ENCODE results near the gene EIF4E.
"Not testable (repeated sequence)": the region's sequence is repeated elsewhere in the genome, so short reads cannot be mapped to it uniquely, and the experiment has no call there.

EIF4E gene

DNA sequence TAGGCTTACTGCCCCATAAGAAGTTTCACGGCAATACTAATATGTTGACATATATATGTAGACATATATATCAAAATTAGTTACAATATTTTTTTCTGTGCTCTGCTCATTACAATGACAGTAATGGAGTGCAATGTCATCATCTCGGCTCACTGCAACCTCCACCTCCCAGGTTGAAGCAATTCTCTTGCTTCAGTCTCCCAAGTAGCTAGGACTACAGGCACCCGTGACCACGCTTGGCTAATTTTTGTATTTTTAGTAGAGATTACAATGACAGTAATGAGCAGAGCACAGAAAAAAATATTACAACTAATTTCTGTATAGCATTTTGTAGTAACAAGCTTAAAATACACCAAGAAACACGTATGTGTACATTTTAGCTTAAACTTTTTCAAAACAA, 7.6 kb downstream of the EIF4E start:
- DNase-seq (ENCODE audit: low spot score), result no peak
- TF ChIP-seq, protein P1, sequence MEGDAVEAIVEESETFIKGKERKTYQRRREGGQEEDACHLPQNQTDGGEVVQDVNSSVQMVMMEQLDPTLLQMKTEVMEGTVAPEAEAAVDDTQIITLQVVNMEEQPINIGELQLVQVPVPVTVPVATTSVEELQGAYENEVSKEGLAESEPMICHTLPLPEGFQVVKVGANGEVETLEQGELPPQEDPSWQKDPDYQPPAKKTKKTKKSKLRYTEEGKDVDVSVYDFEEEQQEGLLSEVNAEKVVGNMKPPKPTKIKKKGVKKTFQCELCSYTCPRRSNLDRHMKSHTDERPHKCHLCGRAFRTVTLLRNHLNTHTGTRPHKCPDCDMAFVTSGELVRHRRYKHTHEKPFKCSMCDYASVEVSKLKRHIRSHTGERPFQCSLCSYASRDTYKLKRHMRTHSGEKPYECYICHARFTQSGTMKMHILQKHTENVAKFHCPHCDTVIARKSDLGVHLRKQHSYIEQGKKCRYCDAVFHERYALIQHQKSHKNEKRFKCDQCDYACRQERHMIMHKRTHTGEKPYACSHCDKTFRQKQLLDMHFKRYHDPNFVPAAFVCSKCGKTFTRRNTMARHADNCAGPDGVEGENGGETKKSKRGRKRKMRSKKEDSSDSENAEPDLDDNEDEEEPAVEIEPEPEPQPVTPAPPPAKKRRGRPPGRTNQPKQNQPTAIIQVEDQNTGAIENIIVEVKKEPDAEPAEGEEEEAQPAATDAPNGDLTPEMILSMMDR (IDR thresholded peaks at IDR 0.05; ENCODE audit: borderline replicate concordance, control extremely low read depth, extremely low read depth, insufficient read depth, missing control alignments), result no peak
- in situ Hi-C loops (cut with MboI; ENCODE audit: low sequenced_read_pairs, unreplicated experiment), result no loop called here

DNA sequence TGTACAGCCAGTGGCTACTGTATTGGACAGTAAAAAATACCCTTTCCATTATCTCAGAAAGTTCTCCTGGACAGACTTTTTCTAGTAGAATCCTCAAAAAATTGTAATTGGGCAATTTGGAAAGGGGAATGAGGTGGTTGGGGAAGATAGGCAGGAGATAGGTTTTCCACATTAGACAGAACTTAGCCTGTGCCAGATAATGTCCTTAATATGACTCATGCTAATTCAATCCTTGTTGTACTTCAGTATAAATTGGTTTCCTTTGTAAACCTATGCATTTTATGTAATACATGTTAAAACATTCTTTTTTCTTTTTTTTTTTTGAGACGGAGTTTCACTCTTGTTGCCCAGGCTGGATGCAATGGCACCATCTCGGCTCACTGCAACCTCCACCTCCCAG, 8.9 kb downstream of the EIF4E start:
- DNase-seq (ENCODE audit: low spot score), result no peak
- TF ChIP-seq, protein P1 (IDR thresholded peaks at IDR 0.05; ENCODE audit: borderline replicate concordance, control extremely low read depth, extremely low read depth, insufficient read depth, missing control alignments), result no peak
- in situ Hi-C loops (cut with MboI; ENCODE audit: low sequenced_read_pairs, unreplicated experiment), result no loop called here

DNA sequence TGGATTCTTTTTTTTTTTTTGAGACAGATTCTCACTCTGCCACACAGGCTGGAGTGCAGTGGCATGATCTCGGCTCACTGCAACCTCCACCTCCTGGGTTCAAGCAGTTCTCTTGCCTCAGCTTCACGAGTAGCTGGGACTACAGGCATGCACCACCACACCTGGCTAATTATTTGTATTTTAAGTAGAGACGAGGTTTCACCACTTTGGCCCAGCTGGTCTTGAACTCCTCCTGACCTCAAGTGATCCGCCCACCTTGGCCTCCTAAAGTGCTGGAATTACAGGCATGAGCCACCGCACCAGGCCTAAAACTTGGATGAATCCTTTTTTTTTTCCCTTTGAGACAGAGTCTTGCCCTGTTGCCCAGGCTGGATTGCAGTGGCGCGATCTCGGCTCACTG, 18.2 kb downstream of the EIF4E start:
- DNase-seq (ENCODE audit: low spot score); in situ Hi-C loops (cut with MboI; ENCODE audit: low sequenced_read_pairs, unreplicated experiment): not testable (repeated sequence)

DNA sequence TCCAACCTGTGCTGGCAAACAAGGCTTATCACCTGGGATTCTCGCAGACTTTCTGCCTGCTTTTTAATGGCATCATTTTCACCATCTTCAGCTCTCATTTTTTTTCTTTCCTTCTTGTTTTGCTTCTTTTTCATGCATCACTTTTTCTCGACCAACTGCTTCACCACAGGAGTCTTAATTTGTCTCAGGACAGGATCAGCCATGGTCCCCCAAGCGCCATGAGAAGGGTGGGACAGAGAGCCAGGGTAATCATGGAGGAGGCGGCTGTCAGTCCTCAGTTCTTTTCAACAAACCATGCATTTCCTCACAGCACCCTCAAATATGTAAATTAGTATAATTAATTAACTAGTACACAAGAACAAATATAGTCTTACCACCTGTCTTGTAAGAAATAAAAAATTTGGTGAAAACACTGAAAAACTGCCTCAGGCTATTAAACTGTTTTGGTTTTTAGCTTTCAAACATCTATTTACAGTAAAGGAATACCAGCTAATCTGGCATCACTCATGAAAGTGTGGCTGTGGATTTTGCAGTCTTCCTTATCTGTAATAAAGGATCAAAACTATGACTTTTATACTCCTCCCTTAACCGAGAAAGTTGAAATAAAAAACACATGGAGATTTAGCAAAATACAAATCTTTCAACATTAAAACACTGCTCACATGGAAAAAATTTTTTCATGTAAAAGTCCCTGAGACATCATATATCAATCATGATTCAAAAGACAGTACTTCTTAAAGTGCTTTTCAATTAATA, 19.1 kb downstream of the EIF4E start:
- in situ Hi-C loops (cut with MboI; ENCODE audit: low sequenced_read_pairs, unreplicated experiment), result no loop called here
- no peak for DNase-seq (ENCODE audit: low spot score)
- TF ChIP-seq, protein P1 (IDR thresholded peaks at IDR 0.05; ENCODE audit: borderline replicate concordance, control extremely low read depth, extremely low read depth, insufficient read depth, missing control alignments), result no peak

DNA sequence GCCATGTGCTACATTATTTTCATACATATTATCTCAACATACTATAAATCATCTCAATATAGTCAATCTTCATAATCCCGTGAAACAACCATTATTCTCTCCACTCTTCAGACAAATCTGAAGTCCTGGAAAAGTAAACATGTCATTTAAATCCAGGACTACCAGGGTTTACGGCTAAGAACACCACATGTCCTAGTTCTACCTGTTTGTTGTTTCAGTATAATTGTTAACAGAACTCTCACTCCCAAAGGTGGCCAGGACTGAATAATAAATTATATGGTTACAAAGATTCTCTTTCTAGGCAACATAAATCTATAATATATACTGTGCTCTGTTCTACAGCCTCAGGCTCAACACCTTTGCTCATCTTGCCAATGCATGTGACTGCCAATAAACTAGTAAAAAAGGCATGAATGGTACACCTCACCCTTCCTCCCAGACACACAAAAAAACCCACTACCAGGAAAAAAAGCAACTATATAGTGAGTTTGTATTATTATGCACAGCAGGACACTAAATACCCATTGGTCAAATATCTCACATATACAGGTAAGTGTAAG, 20.1 kb downstream of the EIF4E start:
- no peak for DNase-seq (ENCODE audit: low spot score)
- in situ Hi-C loops (cut with MboI; ENCODE audit: low sequenced_read_pairs, unreplicated experiment), result no loop called here
- TF ChIP-seq, protein P1 (IDR thresholded peaks at IDR 0.05; ENCODE audit: borderline replicate concordance, control extremely low read depth, extremely low read depth, insufficient read depth, missing control alignments), result no peak

DNA sequence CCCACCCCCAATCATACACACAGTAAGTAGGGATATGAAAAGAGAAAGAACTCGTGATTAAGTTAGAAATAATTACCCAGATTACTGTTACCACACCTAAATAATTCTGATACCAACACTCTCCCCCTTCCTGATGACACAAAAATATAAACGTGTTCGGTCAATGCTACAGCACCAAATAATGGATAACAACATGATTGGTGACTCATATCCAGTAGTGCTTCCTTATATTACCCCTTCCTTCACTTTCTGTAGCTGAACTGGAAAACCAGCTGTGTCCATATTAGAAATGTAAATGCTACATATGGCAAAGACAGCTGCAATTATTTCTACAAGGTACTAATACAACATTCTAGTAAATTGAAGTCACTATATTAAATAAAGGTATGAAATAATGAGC, 20.8 kb downstream of the EIF4E start:
- no peak for DNase-seq (ENCODE audit: low spot score)
- TF ChIP-seq, protein P1 (IDR thresholded peaks at IDR 0.05; ENCODE audit: borderline replicate concordance, control extremely low read depth, extremely low read depth, insufficient read depth, missing control alignments), result no peak
- in situ Hi-C loops (cut with MboI; ENCODE audit: low sequenced_read_pairs, unreplicated experiment), result no loop called here

DNA sequence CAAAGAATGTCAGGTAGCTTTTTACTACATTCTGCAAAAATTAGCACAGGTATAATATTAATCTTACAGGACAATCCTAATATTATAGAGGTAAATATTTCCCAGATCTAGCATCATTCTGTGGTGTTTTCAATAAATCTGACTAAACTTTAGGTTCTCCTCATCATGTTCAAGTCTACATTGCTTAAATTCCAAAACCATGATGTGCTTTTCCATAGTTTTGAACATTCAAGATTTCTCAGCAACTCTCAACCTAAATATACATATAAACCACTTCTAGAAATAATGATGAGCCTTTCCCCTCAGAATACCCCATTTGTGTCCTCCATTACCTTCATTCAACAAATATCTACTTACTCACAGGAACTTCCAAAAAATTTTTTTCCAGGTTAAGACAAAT, 23.1 kb downstream of the EIF4E start:
- in situ Hi-C loops (cut with MboI; ENCODE audit: low sequenced_read_pairs, unreplicated experiment), result no loop called here
- TF ChIP-seq, protein P1 (IDR thresholded peaks at IDR 0.05; ENCODE audit: borderline replicate concordance, control extremely low read depth, extremely low read depth, insufficient read depth, missing control alignments), result no peak

More for the DNA sequence above, 23.1 kb downstream of the EIF4E start:
- DNase-seq (ENCODE audit: low spot score), result no peak
